ENCODE data around the gene CHST11. TPM values are rescaled to one million over a fixed set of nuclear protein-coding genes. Genes with fewer than 3 reads are reported as not detected.

CHST11 gene
- total RNA-seq, 1 experiment from 2014 or later, result 1.1 TPM

DNA sequence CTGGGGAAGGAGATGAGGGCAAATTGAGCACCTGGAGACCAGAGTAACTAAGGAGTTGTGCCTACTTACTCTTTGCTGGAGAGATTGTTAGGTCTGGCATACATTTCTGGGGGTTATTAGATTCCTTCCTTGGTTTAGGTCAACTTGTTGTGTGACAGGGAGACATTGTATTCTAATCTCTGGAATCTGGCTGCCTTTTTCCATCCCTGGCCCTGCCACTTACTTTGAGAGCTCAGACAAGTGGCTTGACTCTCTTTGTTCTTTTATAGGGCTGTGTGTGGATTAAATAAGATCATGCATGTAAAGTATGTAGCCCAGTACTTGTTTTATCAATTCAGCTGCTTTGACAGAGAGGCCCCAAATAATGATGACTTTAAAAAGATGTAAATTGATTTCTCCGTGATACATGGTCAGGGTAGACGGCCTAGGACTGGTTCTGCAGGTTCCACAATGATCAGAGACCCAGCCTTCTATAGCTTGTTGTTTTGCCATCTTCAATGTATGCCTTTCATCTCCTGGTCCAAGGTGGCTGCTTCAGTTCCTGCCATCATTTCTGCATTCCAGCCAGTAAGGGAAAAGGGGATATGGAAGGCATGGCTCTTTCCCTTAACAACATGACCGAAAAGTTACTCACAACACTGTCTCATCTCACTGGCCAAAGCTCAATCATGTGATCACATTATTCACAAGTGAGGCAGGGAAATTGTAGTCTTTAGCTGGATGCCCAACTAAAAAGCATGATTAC lies 72.6 kb downstream of the CHST11 start:
- Mint-ChIP-seq H3K4me1 (ENCODE audit: low read depth, unreplicated experiment) (no peaks in the 10 kb centered on the region), H3K9me3 (ENCODE audit: low read depth, unreplicated experiment) (no peaks in the 10 kb centered on the region), H3K27ac (ENCODE audit: unreplicated experiment) (no peak overlapping the region), H3K27me3 (ENCODE audit: unreplicated experiment) (peaks cover 84% of the 10 kb centered on the region), H3K36me3 (ENCODE audit: insufficient read depth, unreplicated experiment) (no peaks in the 10 kb centered on the region), H3K4me3 (ENCODE audit: low read depth, unreplicated experiment) (no peak overlapping the region)
- BruUV-seq (replicated peaks), result no TSS peak
- CTCF ChIA-PET, result no interaction called here
- no peak for DNase-seq
- no peak for TF ChIP-seq CTCF (IDR thresholded peaks at IDR 0.05; ENCODE audit: unreplicated experiment)
- intact Hi-C loops (cut with micrococcal nuclease; ENCODE audit: unreplicated experiment), result no loop called here

GRCh38 chr12:104532636-104533035 lies 75.9 kb downstream of the CHST11 start:
- BruUV-seq (replicated peaks), result no TSS peak
- CTCF ChIA-PET, result interaction anchor here (1.2 kb wide), 1 partner anchor 9 kb away, joined by 3 read pairs; no protein-coding TSS in a partner anchor
- intact Hi-C loops (cut with micrococcal nuclease; ENCODE audit: unreplicated experiment), result no loop called here

DNA sequence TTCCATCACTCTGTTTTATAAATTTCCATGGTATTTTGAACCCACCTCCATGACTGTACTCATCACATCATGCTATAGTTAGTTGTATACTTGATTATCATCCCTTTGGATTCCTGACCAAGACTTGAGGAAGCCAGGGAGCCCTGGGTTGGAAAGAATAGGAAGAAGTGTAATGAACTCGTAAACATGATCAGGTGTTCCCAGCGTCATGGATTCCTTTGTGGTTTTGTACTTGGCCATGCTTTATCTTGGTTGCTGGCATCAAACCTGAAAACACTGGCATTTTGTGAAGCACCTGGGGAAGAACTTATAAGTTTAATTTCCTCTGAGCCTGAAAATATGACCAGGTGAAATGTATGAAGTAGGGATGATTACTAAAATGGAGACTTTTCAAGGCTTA lies 76.4 kb downstream of the CHST11 start:
- CTCF ChIA-PET, result interaction anchor here (1.2 kb wide), 1 partner anchor 9 kb away, joined by 3 read pairs; no protein-coding TSS in a partner anchor
- BruUV-seq (replicated peaks), result no TSS peak
- no peak overlapping the region for H3K27ac Mint-ChIP-seq (ENCODE audit: unreplicated experiment)

More at GRCh38 chr12:104532636-104533035, 75.9 kb downstream of the CHST11 start:
- no peak overlapping the region for H3K4me3 Mint-ChIP-seq (ENCODE audit: low read depth, unreplicated experiment)
- no peak for DNase-seq
- H3K27ac Mint-ChIP-seq (ENCODE audit: unreplicated experiment), result no peak overlapping the region
- H3K9me3 Mint-ChIP-seq (ENCODE audit: low read depth, unreplicated experiment), result no peaks in the 10 kb centered on the region
- peaks cover 100% of the 10 kb centered on the region for H3K27me3 Mint-ChIP-seq (ENCODE audit: unreplicated experiment)
- no peak for TF ChIP-seq CTCF (IDR thresholded peaks at IDR 0.05; ENCODE audit: unreplicated experiment)
- no peaks in the 10 kb centered on the region for H3K36me3 Mint-ChIP-seq (ENCODE audit: insufficient read depth, unreplicated experiment)
- no peaks in the 10 kb centered on the region for H3K4me1 Mint-ChIP-seq (ENCODE audit: low read depth, unreplicated experiment)

DNA sequence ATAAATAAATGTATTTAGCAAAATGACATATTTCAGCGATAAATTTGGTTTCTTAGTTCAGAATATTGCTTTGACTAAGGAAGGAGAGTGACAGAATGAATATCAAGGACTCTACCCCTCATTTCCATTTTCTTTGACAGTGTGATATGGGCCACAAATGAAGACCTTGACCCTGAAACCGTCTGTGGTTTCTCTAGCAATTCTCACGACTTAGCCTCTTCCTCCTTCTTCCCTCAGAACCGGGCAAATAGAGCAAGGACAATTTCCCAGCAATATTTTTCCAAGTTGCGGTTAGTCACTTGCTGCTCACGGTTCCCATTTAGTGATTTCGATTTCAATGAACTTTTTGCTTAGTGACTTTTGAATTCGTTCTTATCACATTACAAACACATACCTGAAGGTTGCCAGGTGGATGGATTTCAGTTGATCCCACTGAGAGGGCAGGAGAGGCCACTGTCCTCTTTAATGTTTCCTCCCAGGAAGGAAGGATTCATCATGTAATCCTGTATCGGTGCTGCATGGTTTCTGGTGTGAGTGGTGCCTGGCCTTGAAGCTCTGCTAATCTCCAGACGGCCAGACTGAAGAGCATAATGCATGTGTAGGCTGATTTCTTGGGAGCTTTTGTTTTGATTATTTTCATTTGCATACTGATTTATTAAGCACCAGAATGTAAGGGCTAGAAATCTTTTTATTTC lies 77.6 kb downstream of the CHST11 start:
- CTCF ChIA-PET, result no interaction called here

More for the DNA sequence above, 76.4 kb downstream of the CHST11 start:
- TF ChIP-seq CTCF (IDR thresholded peaks at IDR 0.05; ENCODE audit: unreplicated experiment), result no peak
- H3K4me3 Mint-ChIP-seq (ENCODE audit: low read depth, unreplicated experiment), result no peak overlapping the region
- DNase-seq, result no peak
- H3K9me3 Mint-ChIP-seq (ENCODE audit: low read depth, unreplicated experiment), result no peaks in the 10 kb centered on the region
- H3K27me3 Mint-ChIP-seq (ENCODE audit: unreplicated experiment), result peaks cover 100% of the 10 kb centered on the region
- intact Hi-C loops (cut with micrococcal nuclease; ENCODE audit: unreplicated experiment), result no loop called here
- no peaks in the 10 kb centered on the region for H3K36me3 Mint-ChIP-seq (ENCODE audit: insufficient read depth, unreplicated experiment)
- H3K4me1 Mint-ChIP-seq (ENCODE audit: low read depth, unreplicated experiment), result no peaks in the 10 kb centered on the region

More for the DNA sequence above, 77.6 kb downstream of the CHST11 start:
- H3K27me3 Mint-ChIP-seq (ENCODE audit: unreplicated experiment), result peaks cover 97% of the 10 kb centered on the region
- no peak for TF ChIP-seq CTCF (IDR thresholded peaks at IDR 0.05; ENCODE audit: unreplicated experiment)
- BruUV-seq (replicated peaks), result no TSS peak
- no peak overlapping the region for H3K4me3 Mint-ChIP-seq (ENCODE audit: low read depth, unreplicated experiment)
- no peaks in the 10 kb centered on the region for H3K36me3 Mint-ChIP-seq (ENCODE audit: insufficient read depth, unreplicated experiment)
- no peak for DNase-seq
- H3K27ac Mint-ChIP-seq (ENCODE audit: unreplicated experiment), result no peak overlapping the region
- H3K4me1 Mint-ChIP-seq (ENCODE audit: low read depth, unreplicated experiment), result no peaks in the 10 kb centered on the region
- intact Hi-C loops (cut with micrococcal nuclease; ENCODE audit: unreplicated experiment), result no loop called here
- no peaks in the 10 kb centered on the region for H3K9me3 Mint-ChIP-seq (ENCODE audit: low read depth, unreplicated experiment)
